ENCODE data around the gene CYP24A1.

Gene CYP24A1

GRCh38 chr20:54218470-54218869 lies 44.7 kb upstream of the CYP24A1 start:
- DNase-seq (ENCODE audit: low read depth) = no peak
- no peak for TF ChIP-seq CTCF (IDR thresholded peaks at IDR 0.05; ENCODE audit: insufficient read depth, low read depth, low read length, missing control alignments)

GRCh38 chr20:54217762-54218161 lies 44.0 kb upstream of the CYP24A1 start:
- TF ChIP-seq CTCF (IDR thresholded peaks at IDR 0.05; ENCODE audit: insufficient read depth, low read depth, low read length, missing control alignments) = no peak

More at GRCh38 chr20:54218470-54218869, 44.7 kb upstream of the CYP24A1 start:
- H3K4me3 ChIP-seq (ENCODE audit: low read length) = no peak overlapping the region

GRCh38 chr20:54215157-54215789 lies 41.5 kb upstream of the CYP24A1 start:
- no peak overlapping the region for H3K4me3 ChIP-seq (ENCODE audit: low read length)
- no peak for DNase-seq (ENCODE audit: low read depth)

More at GRCh38 chr20:54217762-54218161, 44.0 kb upstream of the CYP24A1 start:
- no peak overlapping the region for H3K4me3 ChIP-seq (ENCODE audit: low read length)
- no peak for DNase-seq (ENCODE audit: low read depth)

GRCh38 chr20:54214566-54214965 lies 40.8 kb upstream of the CYP24A1 start:
- no peak for TF ChIP-seq CTCF (IDR thresholded peaks at IDR 0.05; ENCODE audit: insufficient read depth, low read depth, low read length, missing control alignments)
- H3K4me3 ChIP-seq (ENCODE audit: low read length) = no peak overlapping the region
- no peak for DNase-seq (ENCODE audit: low read depth)

More at GRCh38 chr20:54215157-54215789, 41.5 kb upstream of the CYP24A1 start:
- no peak for TF ChIP-seq CTCF (IDR thresholded peaks at IDR 0.05; ENCODE audit: insufficient read depth, low read depth, low read length, missing control alignments)

- no peak for TF ChIP-seq CTCF (IDR thresholded peaks at IDR 0.05; ENCODE audit: insufficient read depth, low read depth, low read length, missing control alignments)
- no peak for DNase-seq (ENCODE audit: low read depth)
- no peak overlapping the region for H3K4me3 ChIP-seq (ENCODE audit: low read length)
These were observed 39.1 kb upstream of the CYP24A1 start for GRCh38 chr20:54212871-54213270.

GRCh38 chr20:54212226-54212625 lies 38.4 kb upstream of the CYP24A1 start:
- DNase-seq (ENCODE audit: low read depth) = no peak
- no peak for TF ChIP-seq CTCF (IDR thresholded peaks at IDR 0.05; ENCODE audit: insufficient read depth, low read depth, low read length, missing control alignments)
- H3K4me3 ChIP-seq (ENCODE audit: low read length) = no peak overlapping the region

GRCh38 chr20:54209216-54209813 lies 35.5 kb upstream of the CYP24A1 start:
- peak overlapping the region; percentile 83 for H3K4me3 ChIP-seq (ENCODE audit: low read length)
- TF ChIP-seq CTCF (IDR thresholded peaks at IDR 0.05; ENCODE audit: insufficient read depth, low read depth, low read length, missing control alignments) = no peak
- no peak for DNase-seq (ENCODE audit: low read depth)

Measured in epithelial cell of esophagus (primary cell).